GM12878 (cell line): ENCODE results near the gene ASCC1. TPM values are rescaled to one million over a fixed set of nuclear protein-coding genes. Genes with fewer than 3 reads are reported as not detected.

Experiments
- ATAC-seq: fragments of 200-7000 bp; cut with Tn5 transposase; 3 replicates; pipeline ENCODE4 v1.9.1; 2020; ENCODE audit warnings: mild to moderate bottlenecking, moderate library complexity
- BruUV-seq: library from RNA; stranded (reverse); fragments of 400-500 nt; replicated peaks from 2 replicates; lab custom pipeline; 2021; lab: Mats Ljungman, UMichigan
- CTCF ChIA-PET: fragments of 300-600 bp; sonication (Branson Sonifier 250); formaldehyde crosslinking; extraction: SDS; loops from one replicate; lab custom pipeline; 2021; ENCODE audit warnings: inconsistent platforms; lab: Yijun Ruan, JAX
- POLR2A ChIA-PET: fragments of 350-600 bp; formaldehyde crosslinking; extraction: SDS; loops from one replicate; lab custom pipeline; 2021; ENCODE audit warnings: inconsistent platforms; lab: Charles Lee
- RAD21 ChIA-PET: fragments of 300-600 bp; sonication (Branson Sonifier 250); formaldehyde crosslinking; loops from one replicate; lab custom pipeline; 2023; ENCODE audit warnings: antibody characterized with exemption; ENCODE audit not compliant: unreplicated experiment; lab: Charles Lee
- SMC1A ChIA-PET: fragments of 300-600 bp; sonication (Branson Sonifier 250); formaldehyde crosslinking; loops from one replicate; lab custom pipeline; 2023; ENCODE audit not compliant: unreplicated experiment, uncharacterized antibody; lab: Charles Lee
- DNase-seq: peaks from one replicate; pipeline ENCODE4 v3.0.0-alpha.2; 2011; ENCODE audit warnings: low read depth, low spot score
- FAIRE-seq: peaks from 3 replicates; lab custom pipeline; 2011; peaks lifted over from hg19 to GRCh38; lab: Jason Lieb, UNC
- H2AFZ ChIP-seq: 2 replicates; pipeline ENCODE4 v1.6.0; 2011; ENCODE audit warnings: low read depth, low read length, control low read depth; ENCODE audit not compliant: control insufficient read depth
- H3K27ac ChIP-seq: 2 replicates; pipeline ENCODE4 v1.5.1; 2011; ENCODE audit warnings: control low read depth; ENCODE audit not compliant: control insufficient read depth, insufficient read depth
- H3K27me3 ChIP-seq, 2 experiments: replicated peaks in 1 of 2; 2 replicates each; pipeline versions ENCODE4 v1.6.0 to v1.6.1; 2011; ENCODE audit warnings: low read length in 1 of 2; ENCODE audit not compliant: control insufficient read depth in 2 of 2, insufficient read depth in 2 of 2
- H3K36me3 ChIP-seq, 2 experiments: 2 replicates each; pipeline ENCODE4 v1.5.1; 2011; ENCODE audit warnings: low read length in 1 of 2; ENCODE audit not compliant: control insufficient read depth in 2 of 2, insufficient read depth in 2 of 2
- H3K4me1 ChIP-seq: 2 replicates; pipeline ENCODE4 v1.6.1; 2011; ENCODE audit warnings: mild to moderate bottlenecking, low read length, moderate library complexity, mixed read lengths; ENCODE audit not compliant: control insufficient read depth, insufficient read depth
- H3K4me2 ChIP-seq: 2 replicates; pipeline ENCODE4 v1.6.0; 2011; ENCODE audit warnings: control low read depth; ENCODE audit not compliant: control insufficient read depth, insufficient read depth
- H3K4me3 ChIP-seq: fragments of 200-600 bp; sonication (generic); 2 replicates; pipeline ENCODE4 v1.5.1; 2016
- H3K79me2 ChIP-seq: 2 replicates; pipeline ENCODE4 v1.6.0; 2011; ENCODE audit warnings: low read length; ENCODE audit not compliant: control insufficient read depth, insufficient read depth
- H3K9ac ChIP-seq: 2 replicates; pipeline ENCODE4 v1.8.0; 2011; ENCODE audit warnings: low read length, control low read depth, mixed read lengths; ENCODE audit not compliant: control insufficient read depth, insufficient read depth
- H3K9me3 ChIP-seq: replicated peaks from 3 replicates; pipeline ENCODE4 v1.5.1; 2011; ENCODE audit warnings: mild to moderate bottlenecking, low read length; ENCODE audit not compliant: control insufficient read depth, insufficient read depth
- H4K20me1 ChIP-seq: 2 replicates; pipeline ENCODE4 v1.6.0; 2011; ENCODE audit not compliant: control insufficient read depth, insufficient read depth
- BMI1 ChIP-seq: fragments of 450-650 bp; IDR thresholded peaks from 2 replicates; pipeline ENCODE4 v1.6.1; 2016; ENCODE audit warnings: mild to moderate bottlenecking, moderate library complexity, borderline replicate concordance
- ESRRA ChIP-seq: IDR thresholded peaks from 2 replicates; pipeline ENCODE4 v1.6.1; 2012; ENCODE audit warnings: mild to moderate bottlenecking, low read length, improper control_type of control experiment
- ETV6 ChIP-seq, 2 experiments: fragments of 450-650 bp in 1 of 2; IDR thresholded peaks in 1 of 2; conservative IDR thresholded peaks in 1 of 2; 2 replicates each; pipeline ENCODE4 v1.6.1; 2014; ENCODE audit warnings: antibody characterized with exemption in 1 of 2, borderline replicate concordance in 1 of 2, low read depth in 1 of 2, mild to moderate bottlenecking in 1 of 2, moderate library complexity in 1 of 2
- HSF1 ChIP-seq: fragments of 150-350 bp; IDR thresholded peaks from 2 replicates; pipeline ENCODE4 v1.6.1; 2014; ENCODE audit warnings: mild to moderate bottlenecking, low read depth, low read length
- JUND ChIP-seq: IDR thresholded peaks from 2 replicates; pipeline ENCODE4 v1.6.1; 2012; ENCODE audit warnings: low read depth, mild to moderate bottlenecking, low read length, improper control_type of control experiment, moderate library complexity
- LARP7 ChIP-seq: fragments of 450-650 bp; IDR thresholded peaks from 2 replicates; pipeline ENCODE4 v1.6.1; 2017; ENCODE audit warnings: mild to moderate bottlenecking
- MYB ChIP-seq: fragments of 150-350 bp; IDR thresholded peaks from 2 replicates; pipeline ENCODE4 v1.6.1; 2014; ENCODE audit warnings: mild to moderate bottlenecking, low read depth, low read length, borderline replicate concordance
- POLR2A ChIP-seq: IDR thresholded peaks from 2 replicates; pipeline ENCODE4 v1.6.1; 2011; ENCODE audit warnings: low read depth, mild to moderate bottlenecking, low read length
- RUNX3 ChIP-seq: IDR thresholded peaks from 2 replicates; pipeline ENCODE4 v1.6.1; 2012; ENCODE audit warnings: low read length, inconsistent platforms
- SMARCA5 ChIP-seq: fragments of 450-650 bp; IDR thresholded peaks from 2 replicates; pipeline ENCODE4 v1.6.1; 2017; ENCODE audit warnings: mild to moderate bottlenecking
- WGBS: methylation state at CpG from one replicate; pipeline ENCODE4 v1.1.6; 2016; ENCODE audit warnings: low lambda C conversion rate; ENCODE audit not compliant: insufficient replicate concordance, insufficient coverage; ENCODE audit errors: missing lambda C conversion rate; 5-methylcytosine and 5-hydroxymethylcytosine counted together
- in situ Hi-C: fragments of 300-500 bp; cut with MboI; formaldehyde crosslinking; loops from 9 replicates; pipeline ENCODE4 v1.14.3; 2018; ENCODE audit warnings: mixed read lengths
- intact Hi-C: fragments of 100-400 bp; cut with micrococcal nuclease; formaldehyde crosslinking; loops from one replicate; pipeline ENCODE4 v1.14.2; 2022; ENCODE audit not compliant: unreplicated experiment
- polyA plus RNA-seq, 11 experiments: library from polyadenylated mRNA; depleted of rRNA in 4 of 11; unstranded in 6 of 11; stranded (reverse) in 5 of 11; fragments of >200 nt; fragmentation: Nextera tagmentation in 4 of 11; fragmentation: Illumina TruSeq in 1 of 11; extraction: Ambion mirVana in 4 of 11; extraction: Trizol in 1 of 11; gene quantifications; 1 replicate in 1 of 11; 2 replicates in 10 of 11; pipeline versions ENCODE4 v1.2.1 to v1.2.3, GENCODE V29; 2011 to 2016; ENCODE audit warnings: inconsistent platforms in 2 of 11, missing spikeins in 2 of 11, low read depth in 1 of 11
- total RNA-seq, 4 experiments: library from RNA; depleted of rRNA in 3 of 4; stranded (reverse); fragments of >200 nt in 3 of 4; fragmentation: Illumina TruSeq in 1 of 4; extraction: Trizol in 1 of 4; gene quantifications; 2 replicates each; pipeline versions ENCODE4 v1.2.1 to v1.2.3, GENCODE V29; 2013 to 2021
- TF ChIP-seq, protein P1 (sequence below): fragments of 450-650 bp; IDR thresholded peaks from 2 replicates; pipeline ENCODE4 v1.6.1; 2016; ENCODE audit warnings: mild to moderate bottlenecking, moderate library complexity, borderline replicate concordance
- TF ChIP-seq, protein P2 (sequence below): fragments of 450-650 bp; IDR thresholded peaks from 2 replicates; pipeline ENCODE4 v1.6.1; 2016; ENCODE audit warnings: mild to moderate bottlenecking

Gene ASCC1
- total and polyA plus RNA-seq, 10 of the 15 experiments (the other 5 are each of a cell fraction or from before 2014, with no cell fraction given): 23.3 to 80.6 (median 42.8) TPM

GRCh38 chr10:72105098-72105475, 111.0 kb downstream of the ASCC1 start:
- in situ Hi-C loops (no loop called here), intact Hi-C loops (no loop called here)
- Histone ChIP-seq H3K9me3 (no peaks in the 10 kb centered on the region), H3K36me3 (peaks cover 0 to 22% of the 10 kb centered on the region in 2 experiments; a peak in 3 of 4 replicates), H3K79me2 (no peaks in the 10 kb centered on the region), H3K4me1 (peaks cover 5% of the 10 kb centered on the region; the same call in 1 of the 2 replicates), H3K27ac (no peak overlapping the region), H3K27me3 (no peaks in the 10 kb centered on the region), H3K4me3 (no peak overlapping the region), H2AFZ (no peak overlapping the region)
- RAD21 ChIA-PET: no interaction called here
- ATAC-seq (no peak), FAIRE-seq (no peak)
- SMC1A ChIA-PET: no interaction called here
- 96% methylated on average over 9 of the region's 9 CpGs for WGBS
- CTCF ChIA-PET: interaction anchor here (1.0 kb wide), 1 partner anchor 57 kb away, joined by 3 read pairs; no protein-coding TSS in a partner anchor
- TF ChIP-seq HSF1: no peak
- TF ChIP-seq, protein P1, sequence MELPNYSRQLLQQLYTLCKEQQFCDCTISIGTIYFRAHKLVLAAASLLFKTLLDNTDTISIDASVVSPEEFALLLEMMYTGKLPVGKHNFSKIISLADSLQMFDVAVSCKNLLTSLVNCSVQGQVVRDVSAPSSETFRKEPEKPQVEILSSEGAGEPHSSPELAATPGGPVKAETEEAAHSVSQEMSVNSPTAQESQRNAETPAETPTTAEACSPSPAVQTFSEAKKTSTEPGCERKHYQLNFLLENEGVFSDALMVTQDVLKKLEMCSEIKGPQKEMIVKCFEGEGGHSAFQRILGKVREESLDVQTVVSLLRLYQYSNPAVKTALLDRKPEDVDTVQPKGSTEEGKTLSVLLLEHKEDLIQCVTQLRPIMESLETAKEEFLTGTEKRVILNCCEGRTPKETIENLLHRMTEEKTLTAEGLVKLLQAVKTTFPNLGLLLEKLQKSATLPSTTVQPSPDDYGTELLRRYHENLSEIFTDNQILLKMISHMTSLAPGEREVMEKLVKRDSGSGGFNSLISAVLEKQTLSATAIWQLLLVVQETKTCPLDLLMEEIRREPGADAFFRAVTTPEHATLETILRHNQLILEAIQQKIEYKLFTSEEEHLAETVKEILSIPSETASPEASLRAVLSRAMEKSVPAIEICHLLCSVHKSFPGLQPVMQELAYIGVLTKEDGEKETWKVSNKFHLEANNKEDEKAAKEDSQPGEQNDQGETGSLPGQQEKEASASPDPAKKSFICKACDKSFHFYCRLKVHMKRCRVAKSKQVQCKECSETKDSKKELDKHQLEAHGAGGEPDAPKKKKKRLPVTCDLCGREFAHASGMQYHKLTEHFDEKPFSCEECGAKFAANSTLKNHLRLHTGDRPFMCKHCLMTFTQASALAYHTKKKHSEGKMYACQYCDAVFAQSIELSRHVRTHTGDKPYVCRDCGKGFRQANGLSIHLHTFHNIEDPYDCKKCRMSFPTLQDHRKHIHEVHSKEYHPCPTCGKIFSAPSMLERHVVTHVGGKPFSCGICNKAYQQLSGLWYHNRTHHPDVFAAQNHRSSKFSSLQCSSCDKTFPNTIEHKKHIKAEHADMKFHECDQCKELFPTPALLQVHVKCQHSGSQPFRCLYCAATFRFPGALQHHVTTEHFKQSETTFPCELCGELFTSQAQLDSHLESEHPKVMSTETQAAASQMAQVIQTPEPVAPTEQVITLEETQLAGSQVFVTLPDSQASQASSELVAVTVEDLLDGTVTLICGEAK: no peak
- no peak for TF ChIP-seq RUNX3
- TF ChIP-seq MYB: no peak
- no peak for TF ChIP-seq ETV6 (conservative IDR thresholded peaks at IDR 0.05 in 1 of 2, IDR thresholded peaks at IDR 0.05 in 1 of 2; ENCODE audit: borderline replicate concordance in 1 of 2, low read depth in 1 of 2)
- no peak for TF ChIP-seq JUND
- TF ChIP-seq LARP7: no peak
- TF ChIP-seq POLR2A: no peak
- no peak for TF ChIP-seq SMARCA5
- TF ChIP-seq, protein P2, sequence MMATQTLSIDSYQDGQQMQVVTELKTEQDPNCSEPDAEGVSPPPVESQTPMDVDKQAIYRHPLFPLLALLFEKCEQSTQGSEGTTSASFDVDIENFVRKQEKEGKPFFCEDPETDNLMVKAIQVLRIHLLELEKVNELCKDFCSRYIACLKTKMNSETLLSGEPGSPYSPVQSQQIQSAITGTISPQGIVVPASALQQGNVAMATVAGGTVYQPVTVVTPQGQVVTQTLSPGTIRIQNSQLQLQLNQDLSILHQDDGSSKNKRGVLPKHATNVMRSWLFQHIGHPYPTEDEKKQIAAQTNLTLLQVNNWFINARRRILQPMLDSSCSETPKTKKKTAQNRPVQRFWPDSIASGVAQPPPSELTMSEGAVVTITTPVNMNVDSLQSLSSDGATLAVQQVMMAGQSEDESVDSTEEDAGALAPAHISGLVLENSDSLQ: no peak
- TF ChIP-seq BMI1: no peak
- TF ChIP-seq ESRRA: no peak
- TF ChIP-seq, all 136 proteins: peak for 0
- DNase-seq: no peak
- no peak overlapping the region for H3K9ac ChIP-seq
- no peak overlapping the region for H3K4me2 ChIP-seq
- POLR2A ChIA-PET: no interaction called here
- BruUV-seq: no TSS peak
- H4K20me1 ChIP-seq: no peaks in the 10 kb centered on the region
